HG03196 (cell line): ENCODE data around the gene ZMYND12.
A peak's percentile ranks its signal among the peaks of the same experiment; 100 is the strongest.

Experiments
- ATAC-seq: cut with Tn5 transposase; IDR thresholded peaks from one replicate; pipeline ENCODE4 v1.9.1; 2021; ENCODE audit not compliant: unreplicated experiment

ZMYND12 gene

DNA sequence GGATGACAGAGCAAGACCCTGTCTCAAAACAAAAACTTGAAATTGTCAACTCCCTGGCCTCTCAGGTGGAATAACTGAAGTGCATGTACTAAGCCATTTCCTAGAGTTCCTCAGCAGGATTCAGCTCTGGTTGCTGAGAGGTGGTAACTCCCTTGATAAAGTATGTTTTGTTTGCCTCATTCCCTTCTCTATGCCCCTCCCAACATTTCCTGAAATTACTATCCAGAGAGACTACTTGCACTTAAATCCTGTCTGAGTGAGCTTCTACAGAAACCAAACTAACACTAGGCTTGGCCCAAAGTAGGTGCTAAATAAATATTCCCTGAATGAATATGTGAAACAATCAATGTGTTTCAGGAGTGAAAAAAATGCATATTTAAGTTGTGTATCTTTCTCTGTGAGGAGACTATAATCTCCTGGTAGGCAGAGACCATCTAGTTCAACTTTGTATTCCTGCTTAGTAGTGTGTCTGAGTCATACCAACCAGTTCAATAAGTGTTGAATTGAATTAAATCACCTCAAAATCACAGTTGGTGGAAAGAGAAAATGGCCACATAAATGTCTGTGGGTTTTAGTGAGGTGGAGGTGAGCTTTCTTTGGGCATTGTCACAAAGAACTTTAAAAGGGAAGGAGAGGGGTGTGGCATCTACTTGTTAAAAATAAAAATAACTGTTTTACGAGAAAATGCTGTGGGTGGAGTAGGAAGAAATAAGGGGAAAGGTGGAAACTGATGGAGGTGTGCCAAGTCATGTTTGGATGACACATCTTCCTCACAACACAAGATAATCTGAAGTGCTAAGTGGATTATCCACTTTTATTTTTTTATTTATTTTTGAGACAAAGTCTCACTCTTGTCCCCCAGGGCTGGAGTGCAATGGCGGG, 62.6 kb downstream of the ZMYND12 start:
- ATAC-seq = no peak

GRCh38 chr1:42392255-42392654, 63.6 kb downstream of the ZMYND12 start:
- ATAC-seq = no peak

DNA sequence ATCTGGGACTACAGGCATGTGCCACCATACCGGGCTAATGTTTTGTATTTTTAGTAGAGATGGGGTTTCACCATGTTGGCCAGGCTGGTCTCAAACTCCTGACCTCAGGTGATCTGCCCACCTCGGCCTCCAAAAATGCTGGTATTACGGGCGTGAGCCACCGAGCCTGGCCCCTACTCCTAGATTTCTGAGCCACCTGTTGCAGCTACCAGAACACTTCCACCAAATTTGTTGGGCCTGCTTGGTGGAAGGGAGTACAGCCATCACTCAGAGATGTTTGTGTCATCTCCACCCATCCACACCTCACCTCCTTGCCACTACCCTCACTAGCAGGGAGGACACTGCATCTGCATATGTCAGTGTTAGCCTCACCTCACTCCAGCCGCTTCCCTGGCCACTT, 69.8 kb downstream of the ZMYND12 start:
- no peak for ATAC-seq

DNA sequence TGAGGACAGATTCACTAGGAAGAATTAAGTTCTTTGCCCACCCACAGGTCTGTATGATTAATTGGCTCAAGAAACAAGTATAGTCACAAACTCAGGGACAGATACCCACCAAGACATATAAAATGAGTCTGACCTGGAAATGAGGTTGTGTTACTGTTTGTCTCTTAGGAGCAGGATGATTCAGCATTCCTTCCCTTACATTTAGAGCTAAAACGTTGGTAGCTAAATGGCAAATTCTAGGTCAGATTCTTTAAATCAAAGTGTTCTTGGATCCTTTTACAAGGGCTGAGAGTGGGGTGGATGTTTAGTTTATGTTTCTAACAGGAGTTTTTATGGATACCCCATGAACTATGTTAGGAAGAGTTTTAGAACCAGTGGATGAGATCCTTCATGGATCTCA, 70.5 kb downstream of the ZMYND12 start:
- no peak for ATAC-seq

DNA sequence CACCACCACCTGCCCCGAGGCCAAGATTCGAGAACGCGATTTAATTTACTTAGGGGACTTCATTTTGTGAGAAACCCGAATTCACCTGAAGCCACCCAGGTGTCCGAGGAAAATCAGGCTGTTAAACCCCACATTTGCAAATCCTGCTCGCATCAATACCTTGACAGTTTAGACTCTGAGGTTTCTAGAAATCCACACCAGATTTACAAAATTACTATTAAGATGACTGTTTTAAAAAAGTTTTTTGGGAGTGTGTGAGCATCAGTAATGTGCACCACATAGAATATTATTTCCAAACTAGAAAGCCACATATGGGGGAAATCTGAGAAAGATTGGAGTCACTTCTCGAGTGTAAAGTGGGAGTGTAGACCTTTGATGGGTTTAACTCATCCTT, 74.5 kb downstream of the ZMYND12 start:
- no peak for ATAC-seq

DNA sequence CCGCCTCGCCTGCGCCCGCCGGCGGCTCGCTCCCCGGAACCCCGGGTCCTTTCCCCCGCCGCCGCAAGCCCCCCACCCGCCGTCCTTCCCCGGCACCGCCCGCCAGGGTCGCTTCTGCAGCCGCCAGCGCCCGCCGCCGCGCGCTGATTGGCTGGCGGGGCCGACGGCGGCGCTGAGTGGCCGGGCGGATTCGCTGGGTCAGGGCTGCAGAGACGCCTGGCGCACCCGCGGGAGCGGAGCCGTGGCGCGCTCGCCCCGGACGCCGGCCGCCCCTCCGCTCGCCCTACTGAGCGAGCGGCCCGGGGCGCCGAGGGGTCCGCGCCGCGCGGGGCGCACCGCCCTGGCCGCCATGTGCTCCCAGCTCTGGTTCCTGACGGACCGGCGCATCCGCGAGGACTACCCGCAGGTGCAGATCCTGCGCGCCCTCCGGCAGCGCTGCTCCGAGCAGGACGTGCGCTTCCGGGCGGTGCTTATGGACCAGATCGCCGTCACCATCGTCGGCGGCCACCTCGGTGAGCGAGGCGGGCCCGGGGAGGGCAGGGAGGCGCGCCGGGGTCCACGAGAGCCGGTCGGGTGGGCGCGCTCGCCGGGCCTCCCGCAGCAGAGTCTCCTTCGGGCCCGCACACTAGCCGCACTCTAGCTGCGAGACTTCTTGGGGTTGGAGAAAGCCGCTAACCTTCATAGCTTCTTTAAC, 75.1 kb downstream of the ZMYND12 start, which contains the start of gene RIMKLA:
TSS of gene RIMKLA (plus strand) at position 207 of the 694 bp plus-strand sequence. CDS start at position 350, 143 bp downstream.
- peak; percentile 82 for ATAC-seq
